IMR-90 (cell line): ENCODE measurements around the gene ELOVL2. TPM values are rescaled to one million over a fixed set of nuclear protein-coding genes. Genes with fewer than 3 reads are reported as not detected.

ENCODE experiments used
- ATAC-seq: fragments of 200-7000 bp; cut with Tn5 transposase; 2 replicates; pipeline ENCODE4 v1.9.1; 2020; ENCODE audit warnings: low read depth, mild to moderate bottlenecking, moderate library complexity
- BruUV-seq: library from RNA; stranded (reverse); fragments of 400-500 nt; replicated peaks from 2 replicates; lab custom pipeline; 2021; lab: Mats Ljungman, UMichigan
- CTCF ChIA-PET: fragments of 300-600 bp; formaldehyde crosslinking; extraction: SDS; loops from one replicate; lab custom pipeline; 2021; ENCODE audit warnings: antibody characterized with exemption; lab: Yijun Ruan, JAX
- POLR2A ChIA-PET: fragments of 300-600 bp; sonication (Branson Sonifier 250); formaldehyde crosslinking; loops from one replicate; lab custom pipeline; 2022; ENCODE audit warnings: antibody characterized with exemption; ENCODE audit not compliant: unreplicated experiment; lab: Charles Lee
- DNase-seq: peaks from one replicate; pipeline ENCODE4 v3.0.0; 2013
- H2AFZ ChIP-seq: replicated peaks from 2 replicates; pipeline ENCODE3; 2013; ENCODE audit warnings: low read length, mild to moderate bottlenecking; ENCODE audit not compliant: poor library complexity
- H2AK5ac ChIP-seq: 2 replicates; pipeline ENCODE4 v1.6.1; 2013; ENCODE audit warnings: low read depth, low read length, inconsistent platforms
- H2AK9ac ChIP-seq: replicated peaks from 2 replicates; pipeline ENCODE3; 2013; ENCODE audit warnings: mild to moderate bottlenecking, low read depth, low read length, moderate library complexity; ENCODE audit not compliant: poor library complexity
- H2BK120ac ChIP-seq: 2 replicates; pipeline ENCODE4 v1.6.1; 2013; ENCODE audit warnings: low read depth, low read length, inconsistent platforms
- H2BK15ac ChIP-seq: 3 replicates; pipeline ENCODE4 v1.6.1; 2013; ENCODE audit warnings: low read depth, low read length, inconsistent platforms
- H2BK20ac ChIP-seq: 2 replicates; pipeline ENCODE4 v1.6.1; 2013; ENCODE audit warnings: low read depth, mild to moderate bottlenecking, inconsistent platforms, low read length, moderate library complexity
- H2BK5ac ChIP-seq: 2 replicates; pipeline ENCODE4 v1.6.1; 2013; ENCODE audit warnings: mild to moderate bottlenecking, low read depth, low read length, inconsistent platforms; ENCODE audit not compliant: poor library complexity, severe bottlenecking
- H3K14ac ChIP-seq: replicated peaks from 2 replicates; pipeline ENCODE4 v1.6.1; 2013; ENCODE audit warnings: low read depth, low read length, inconsistent platforms
- H3K18ac ChIP-seq: 2 replicates; pipeline ENCODE4 v1.6.1; 2013; ENCODE audit warnings: low read depth, low read length, control low read depth
- H3K23ac ChIP-seq: 2 replicates; pipeline ENCODE4 v1.6.1; 2013; ENCODE audit warnings: low read depth, low read length, inconsistent platforms
- H3K27ac ChIP-seq: 2 replicates; pipeline ENCODE4 v1.5.1; 2013; ENCODE audit warnings: mild to moderate bottlenecking, control low read depth, low read length; ENCODE audit not compliant: insufficient read depth
- H3K27me3 ChIP-seq: 2 replicates; pipeline ENCODE4 v1.6.1; 2013; ENCODE audit warnings: low read length; ENCODE audit not compliant: control insufficient read depth, insufficient read depth
- H3K36me3 ChIP-seq: 2 replicates; pipeline ENCODE4 v1.6.1; 2013; ENCODE audit warnings: low read length, mixed read lengths; ENCODE audit not compliant: control insufficient read depth, insufficient read depth
- H3K4ac ChIP-seq: 2 replicates; pipeline ENCODE4 v1.6.1; 2013; ENCODE audit warnings: low read depth, low read length, inconsistent platforms
- H3K4me1 ChIP-seq: 2 replicates; pipeline ENCODE4 v1.6.1; 2013; ENCODE audit warnings: low read length, mixed read lengths; ENCODE audit not compliant: control insufficient read depth, insufficient read depth
- H3K4me2 ChIP-seq: 2 replicates; pipeline ENCODE4 v1.6.1; 2013; ENCODE audit warnings: low read depth, mild to moderate bottlenecking, control low read depth, low read length, moderate library complexity
- H3K4me3 ChIP-seq: 2 replicates; pipeline ENCODE4 v1.5.1; 2013; ENCODE audit warnings: low read depth, mild to moderate bottlenecking, control low read depth, low read length, moderate library complexity; ENCODE audit not compliant: insufficient read depth
- H3K56ac ChIP-seq: 2 replicates; pipeline ENCODE4 v1.6.1; 2013; ENCODE audit warnings: low read length, inconsistent platforms; ENCODE audit not compliant: insufficient read depth; ENCODE audit errors: extremely low read depth
- H3K79me1 ChIP-seq, 2 experiments: 2 replicates each; pipeline ENCODE4 v1.6.1; 2013; ENCODE audit warnings: low read length in 2 of 2, inconsistent platforms in 1 of 2, low read depth in 1 of 2
- H3K9ac ChIP-seq: 2 replicates; pipeline ENCODE4 v1.6.1; 2013; ENCODE audit warnings: low read depth, low read length, control low read depth
- H3K9me1 ChIP-seq: 2 replicates; pipeline ENCODE4 v1.6.1; 2013; ENCODE audit warnings: low read length, inconsistent platforms; ENCODE audit not compliant: insufficient read depth
- H3K9me3 ChIP-seq: 2 replicates; pipeline ENCODE4 v1.6.1; 2013; ENCODE audit warnings: low read length; ENCODE audit not compliant: control insufficient read depth, insufficient read depth
- H4K20me1 ChIP-seq: 2 replicates; pipeline ENCODE4 v1.6.1; 2013; ENCODE audit warnings: low read length, inconsistent platforms; ENCODE audit not compliant: insufficient read depth
- H4K5ac ChIP-seq: 2 replicates; pipeline ENCODE4 v1.6.1; 2013; ENCODE audit warnings: mild to moderate bottlenecking, low read depth, low read length, control low read depth
- H4K8ac ChIP-seq, 2 experiments: 2 replicates each; pipeline ENCODE4 v1.6.1; 2013; ENCODE audit warnings: low read depth in 2 of 2, low read length in 2 of 2, control low read depth in 1 of 2, inconsistent platforms in 1 of 2
- H4K91ac ChIP-seq: 2 replicates; pipeline ENCODE4 v1.6.1; 2013; ENCODE audit warnings: low read depth, low read length, inconsistent platforms; ENCODE audit not compliant: insufficient read depth
- BHLHE40 ChIP-seq: fragments of 150-350 bp; IDR thresholded peaks from 2 replicates; pipeline ENCODE4 v1.6.1; 2016; ENCODE audit warnings: mild to moderate bottlenecking, low read depth, low read length
- CEBPB ChIP-seq: IDR thresholded peaks from 2 replicates; pipeline ENCODE4 v1.6.1; 2012; ENCODE audit warnings: low read depth, low read length, improper control_type of control experiment
- CHD1 ChIP-seq: IDR thresholded peaks from 2 replicates; pipeline ENCODE4 v1.6.1; 2012; ENCODE audit warnings: low read depth, low read length, improper control_type of control experiment
- FOS ChIP-seq: fragments of 150-350 bp; IDR thresholded peaks from 2 replicates; pipeline ENCODE4 v1.6.1; 2016; ENCODE audit warnings: low read depth, low read length
- MAFK ChIP-seq: IDR thresholded peaks from 2 replicates; pipeline ENCODE4 v1.6.1; 2012; ENCODE audit warnings: low read depth, low read length, improper control_type of control experiment
- MAZ ChIP-seq: IDR thresholded peaks from 2 replicates; pipeline ENCODE4 v1.6.1; 2012; ENCODE audit warnings: low read depth, mild to moderate bottlenecking, low read length, improper control_type of control experiment, moderate library complexity, borderline replicate concordance
- MXI1 ChIP-seq: IDR thresholded peaks from 2 replicates; pipeline ENCODE4 v1.6.1; 2012; ENCODE audit warnings: low read depth, mild to moderate bottlenecking, low read length, moderate library complexity, borderline replicate concordance
- NFE2L2 ChIP-seq: fragments of 150-350 bp; IDR thresholded peaks from 2 replicates; pipeline ENCODE4 v1.6.1; 2016; ENCODE audit warnings: low read depth, mild to moderate bottlenecking, low read length
- POLR2A ChIP-seq: IDR thresholded peaks from 2 replicates; pipeline ENCODE4 v1.6.1; 2012; ENCODE audit warnings: mild to moderate bottlenecking, low read depth, low read length
- RAD21 ChIP-seq: IDR thresholded peaks from 2 replicates; pipeline ENCODE4 v1.6.1; 2012; ENCODE audit warnings: low read length, improper control_type of control experiment
- RCOR1 ChIP-seq: IDR thresholded peaks from 2 replicates; pipeline ENCODE4 v1.6.1; 2012; ENCODE audit warnings: mild to moderate bottlenecking, low read length, improper control_type of control experiment; ENCODE audit not compliant: insufficient replicate concordance
- RFX5 ChIP-seq: IDR thresholded peaks from 2 replicates; pipeline ENCODE4 v1.8.0; 2012; ENCODE audit warnings: low read depth, mild to moderate bottlenecking, low read length, moderate library complexity
- SMC3 ChIP-seq: fragments of 150-350 bp; IDR thresholded peaks from 2 replicates; pipeline ENCODE4 v1.6.1; 2016; ENCODE audit warnings: low read depth, mild to moderate bottlenecking, antibody characterized with exemption, low read length, moderate library complexity
- WGBS, 2 experiments: methylation state at CpG; one replicate each; pipeline versions ENCODE4 v1.1.5 to v1.1.7; 2013; ENCODE audit warnings: missing lambda C conversion rate in 2 of 2; ENCODE audit not compliant: insufficient read length in 1 of 2; ENCODE audit errors: extremely low coverage in 2 of 2; 5-methylcytosine and 5-hydroxymethylcytosine counted together
- dilution Hi-C: fragments of 300-500 bp; cut with HindIII; formaldehyde crosslinking; loops from one replicate; pipeline ENCODE4 v1.14.3; 2018; ENCODE audit warnings: low sequenced_read_pairs; ENCODE audit not compliant: unreplicated experiment
- in situ Hi-C: fragments of 300-500 bp; cut with MboI; formaldehyde crosslinking; loops from 3 replicates; pipeline ENCODE4 v1.14.3; 2019; ENCODE audit warnings: low sequenced_read_pairs, inconsistent platforms, mixed read lengths
- intact Hi-C: fragments of 100-400 bp; cut with micrococcal nuclease; formaldehyde crosslinking; loops from 2 replicates; pipeline ENCODE4 v1.10.0; 2022
- polyA plus RNA-seq, 3 experiments: library from polyadenylated mRNA; depleted of rRNA; stranded (reverse); fragments of >200 nt; gene quantifications; 2 replicates each; pipeline ENCODE4 v1.2.3, GENCODE V29; 2012; ENCODE audit warnings: low replicate concordance in 1 of 3
- total RNA-seq: library from RNA; depleted of rRNA; stranded (reverse); fragments of >200 nt; gene quantifications from 2 replicates; pipeline ENCODE4 v1.2.3, GENCODE V29; 2012
- TF ChIP-seq, protein P1 (sequence below): fragments of 150-350 bp; IDR thresholded peaks from 2 replicates; pipeline ENCODE4 v1.6.1; 2016; ENCODE audit warnings: low read depth, mild to moderate bottlenecking, low read length, moderate library complexity, borderline replicate concordance
- TF ChIP-seq, protein P2 (sequence below): conservative IDR thresholded peaks from 2 replicates; pipeline ENCODE4 v1.5.1; 2012; ENCODE audit warnings: mild to moderate bottlenecking, low read depth, low read length, improper control_type of control experiment

Gene ELOVL2
- total and polyA plus RNA-seq, 2 of the 4 experiments (the other 2 are of a cell fraction) = 6.3 to 7.9 TPM

DNA sequence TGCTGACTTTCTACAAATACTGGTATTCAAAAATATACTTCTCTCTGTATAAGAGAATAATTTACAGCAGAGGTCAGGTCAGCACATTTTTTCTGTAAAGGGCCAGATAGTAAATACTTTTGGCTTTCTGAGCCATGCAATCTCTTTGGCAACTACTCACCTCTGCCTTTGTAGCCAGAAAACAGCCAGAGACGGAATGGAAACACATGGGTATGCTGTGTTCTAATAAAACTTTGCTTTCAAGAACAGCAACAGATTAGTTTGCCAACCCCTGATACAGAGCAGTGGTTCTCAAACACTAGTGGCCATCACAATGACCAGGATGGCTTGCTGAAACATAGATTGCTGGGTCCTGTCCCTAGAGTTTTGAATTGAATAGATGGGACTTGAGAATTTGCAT lies 111.0 kb downstream of the ELOVL2 start:
- Histone ChIP-seq H2BK5ac (no peak overlapping the region), H3K56ac (no peak overlapping the region), H3K18ac (no peak overlapping the region), H3K4me3 (no peak overlapping the region), H4K91ac (no peak overlapping the region), H3K79me1 (no peaks in the 10 kb centered on the region), H2AFZ (no peak overlapping the region), H2BK15ac (no peak overlapping the region), H3K27ac (no peak overlapping the region), H2AK9ac (no peak overlapping the region), H3K27me3 (peaks cover 13% of the 10 kb centered on the region), H3K4me1 (no peaks in the 10 kb centered on the region), H3K23ac (no peak overlapping the region; the same call in 1 of the 2 replicates), H4K8ac (no peak overlapping the region), H4K20me1 (no peaks in the 10 kb centered on the region), H2AK5ac (no peak overlapping the region), H2BK120ac (no peak overlapping the region), H3K4me2 (no peak overlapping the region), H3K4ac (no peak overlapping the region), H2BK20ac (no peak overlapping the region), H3K9me3 (no peaks in the 10 kb centered on the region), H3K14ac (no peak overlapping the region), H3K9me1 (no peaks in the 10 kb centered on the region), H4K5ac (no peak overlapping the region), H3K36me3 (no peaks in the 10 kb centered on the region), H3K9ac (no peak overlapping the region)
- WGBS, 2 experiments = 20% methylated on average over 1 of the region's 1 CpG; no CpG with 5 or more reads in 1 of the 2 experiments
- TF ChIP-seq FOS = no peak
- TF ChIP-seq BHLHE40 = no peak
- TF ChIP-seq, protein P1, sequence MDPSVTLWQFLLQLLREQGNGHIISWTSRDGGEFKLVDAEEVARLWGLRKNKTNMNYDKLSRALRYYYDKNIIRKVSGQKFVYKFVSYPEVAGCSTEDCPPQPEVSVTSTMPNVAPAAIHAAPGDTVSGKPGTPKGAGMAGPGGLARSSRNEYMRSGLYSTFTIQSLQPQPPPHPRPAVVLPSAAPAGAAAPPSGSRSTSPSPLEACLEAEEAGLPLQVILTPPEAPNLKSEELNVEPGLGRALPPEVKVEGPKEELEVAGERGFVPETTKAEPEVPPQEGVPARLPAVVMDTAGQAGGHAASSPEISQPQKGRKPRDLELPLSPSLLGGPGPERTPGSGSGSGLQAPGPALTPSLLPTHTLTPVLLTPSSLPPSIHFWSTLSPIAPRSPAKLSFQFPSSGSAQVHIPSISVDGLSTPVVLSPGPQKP = no peak
- no peak for TF ChIP-seq CEBPB
- TF ChIP-seq POLR2A = no peak
- no peak for TF ChIP-seq CHD1
- TF ChIP-seq RCOR1 = no peak
- TF ChIP-seq, protein P2, sequence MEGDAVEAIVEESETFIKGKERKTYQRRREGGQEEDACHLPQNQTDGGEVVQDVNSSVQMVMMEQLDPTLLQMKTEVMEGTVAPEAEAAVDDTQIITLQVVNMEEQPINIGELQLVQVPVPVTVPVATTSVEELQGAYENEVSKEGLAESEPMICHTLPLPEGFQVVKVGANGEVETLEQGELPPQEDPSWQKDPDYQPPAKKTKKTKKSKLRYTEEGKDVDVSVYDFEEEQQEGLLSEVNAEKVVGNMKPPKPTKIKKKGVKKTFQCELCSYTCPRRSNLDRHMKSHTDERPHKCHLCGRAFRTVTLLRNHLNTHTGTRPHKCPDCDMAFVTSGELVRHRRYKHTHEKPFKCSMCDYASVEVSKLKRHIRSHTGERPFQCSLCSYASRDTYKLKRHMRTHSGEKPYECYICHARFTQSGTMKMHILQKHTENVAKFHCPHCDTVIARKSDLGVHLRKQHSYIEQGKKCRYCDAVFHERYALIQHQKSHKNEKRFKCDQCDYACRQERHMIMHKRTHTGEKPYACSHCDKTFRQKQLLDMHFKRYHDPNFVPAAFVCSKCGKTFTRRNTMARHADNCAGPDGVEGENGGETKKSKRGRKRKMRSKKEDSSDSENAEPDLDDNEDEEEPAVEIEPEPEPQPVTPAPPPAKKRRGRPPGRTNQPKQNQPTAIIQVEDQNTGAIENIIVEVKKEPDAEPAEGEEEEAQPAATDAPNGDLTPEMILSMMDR = no peak
- TF ChIP-seq MAZ = no peak
- TF ChIP-seq RAD21 = no peak
- TF ChIP-seq MAFK = no peak
- no peak for TF ChIP-seq MXI1
- no peak for TF ChIP-seq RFX5
- TF ChIP-seq NFE2L2 = no peak
- no peak for TF ChIP-seq SMC3
- intact Hi-C loops (no loop called here), dilution Hi-C loops (no loop called here), in situ Hi-C loops (no loop called here)
- no TSS peak for BruUV-seq
- ChIA-PET POLR2A (no interaction called here), CTCF (interaction anchor here (0.6 kb wide), 1 partner anchor 112 kb away, joined by 3 read pairs; no protein-coding TSS in a partner anchor)
- ATAC-seq (no peak), DNase-seq (no peak)
